Uterus (tissue), 4 donors: ENCODE measurements around the gene NOS1AP. TPM values are rescaled to one million over a fixed set of nuclear protein-coding genes. Genes with fewer than 3 reads are reported as not detected.
"Not testable (repeated sequence)": the region's sequence is repeated elsewhere in the genome, so short reads cannot be mapped to it uniquely, and the experiment has no call there.

Experiments
- DNase-seq, 2 donors: peaks; one replicate each; pipeline ENCODE4 v3.0.0-alpha.2; 2019 to 2020
- H3K27ac ChIP-seq, 2 donors: fragments of 200-600 bp; sonication (generic); 1 replicate in 1 of 2; 2 replicates in 1 of 2; pipeline ENCODE4 v1.5.1; 2016 to 2018
- H3K27me3 ChIP-seq, 2 donors: fragments of 200-600 bp; sonication (generic); one replicate each; pipeline ENCODE4 v1.5.1; 2018 to 2019; ENCODE audit warnings: control low read depth in 1 of 2
- H3K36me3 ChIP-seq, 2 donors: fragments of 200-600 bp; sonication (generic); one replicate each; pipeline ENCODE4 v1.5.1; 2019; ENCODE audit warnings: control low read depth in 1 of 2
- H3K4me1 ChIP-seq, 2 donors: fragments of 200-600 bp; sonication (generic); one replicate each; pipeline ENCODE4 v1.5.1; 2018 to 2019; ENCODE audit warnings: control low read depth in 1 of 2
- H3K4me3 ChIP-seq, 2 donors: fragments of 200-600 bp; sonication (generic); 1 replicate in 1 of 2; 2 replicates in 1 of 2; pipeline ENCODE4 v1.5.1; 2018 to 2019; ENCODE audit warnings: mild to moderate bottlenecking in 1 of 2
- H3K9me3 ChIP-seq, 2 donors: fragments of 200-600 bp; sonication (generic); one replicate each; pipeline ENCODE4 v1.5.1; 2019; ENCODE audit warnings: control low read depth in 1 of 2
- POLR2A ChIP-seq, 2 donors: fragments of 450-650 bp; IDR thresholded peaks; one replicate each; pipeline ENCODE4 v1.6.1; 2016; ENCODE audit warnings: antibody characterized with exemption in 2 of 2, mild to moderate bottlenecking in 1 of 2, moderate library complexity in 1 of 2
- intact Hi-C: fragments of 100-400 bp; cut with DNase I; formaldehyde crosslinking; loops from one replicate; pipeline ENCODE4 v1.15.1; 2023; ENCODE audit warnings: low total_unique reads
- total RNA-seq, 4 donors: library from RNA; depleted of rRNA in 3 of 4; stranded (reverse); fragments of >200 nt in 3 of 4; gene quantifications; one replicate each; pipeline versions ENCODE4 v1.1.0 to v1.2.4, GENCODE V29; 2014 to 2023
- TF ChIP-seq, protein P1 (sequence below), 4 experiments: fragments of 200-600 bp in 2 of 4; fragments of 450-650 bp in 2 of 4; sonication (generic) in 2 of 4; IDR thresholded peaks; one replicate each; pipeline ENCODE4 v1.5.1; 2016 to 2019; ENCODE audit warnings: antibody characterized with exemption in 4 of 4, mild to moderate bottlenecking in 2 of 4, moderate library complexity in 1 of 4
- donor health status: DM: yes; HTN: yes; CAD: no.

The NOS1AP gene
- total RNA-seq, 4 donors from 2014 or later = under 0.01 to 5.3 (median 1.9) TPM; not detected in 1

DNA sequence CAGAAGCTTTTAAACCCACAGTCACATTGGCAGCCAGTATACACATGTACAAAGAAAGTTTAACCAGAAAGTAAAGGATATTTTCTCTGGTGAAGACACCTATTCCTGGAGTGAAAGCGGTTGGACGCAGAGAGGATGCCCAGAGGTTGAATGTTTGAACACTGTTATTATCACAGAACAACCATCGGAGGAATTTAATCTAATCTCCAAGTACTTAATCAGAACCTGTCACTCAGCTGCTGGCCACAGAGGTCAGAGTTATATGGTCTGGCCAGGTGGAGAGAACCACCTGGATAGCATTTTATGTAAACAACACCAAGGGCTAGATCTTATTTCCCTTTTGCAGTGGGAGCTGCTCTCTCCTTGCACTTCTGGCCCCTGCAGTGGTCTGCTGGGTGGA, 277.8 kb downstream of the NOS1AP start:
- intact Hi-C loops = no loop called here

GRCh38 chr1:162349635-162350330, 280.3 kb downstream of the NOS1AP start:
- no peaks in the 10 kb centered on the region for H3K4me1 ChIP-seq
- no peak for TF ChIP-seq POLR2A (IDR thresholded peaks at IDR 0.05)
- TF ChIP-seq, protein P1, sequence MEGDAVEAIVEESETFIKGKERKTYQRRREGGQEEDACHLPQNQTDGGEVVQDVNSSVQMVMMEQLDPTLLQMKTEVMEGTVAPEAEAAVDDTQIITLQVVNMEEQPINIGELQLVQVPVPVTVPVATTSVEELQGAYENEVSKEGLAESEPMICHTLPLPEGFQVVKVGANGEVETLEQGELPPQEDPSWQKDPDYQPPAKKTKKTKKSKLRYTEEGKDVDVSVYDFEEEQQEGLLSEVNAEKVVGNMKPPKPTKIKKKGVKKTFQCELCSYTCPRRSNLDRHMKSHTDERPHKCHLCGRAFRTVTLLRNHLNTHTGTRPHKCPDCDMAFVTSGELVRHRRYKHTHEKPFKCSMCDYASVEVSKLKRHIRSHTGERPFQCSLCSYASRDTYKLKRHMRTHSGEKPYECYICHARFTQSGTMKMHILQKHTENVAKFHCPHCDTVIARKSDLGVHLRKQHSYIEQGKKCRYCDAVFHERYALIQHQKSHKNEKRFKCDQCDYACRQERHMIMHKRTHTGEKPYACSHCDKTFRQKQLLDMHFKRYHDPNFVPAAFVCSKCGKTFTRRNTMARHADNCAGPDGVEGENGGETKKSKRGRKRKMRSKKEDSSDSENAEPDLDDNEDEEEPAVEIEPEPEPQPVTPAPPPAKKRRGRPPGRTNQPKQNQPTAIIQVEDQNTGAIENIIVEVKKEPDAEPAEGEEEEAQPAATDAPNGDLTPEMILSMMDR (IDR thresholded peaks at IDR 0.05) = no peak
- H3K27ac ChIP-seq = no peak overlapping the region
- H3K36me3 ChIP-seq = no peaks in the 10 kb centered on the region
- no peaks in the 10 kb centered on the region for H3K27me3 ChIP-seq
- H3K4me3 ChIP-seq = no peak overlapping the region
- no peaks in the 10 kb centered on the region for H3K9me3 ChIP-seq
- intact Hi-C loops = no loop called here
- no peak for DNase-seq

More for the DNA sequence above, 277.8 kb downstream of the NOS1AP start:
- no peak for TF ChIP-seq POLR2A (IDR thresholded peaks at IDR 0.05)
- TF ChIP-seq, protein P1 (IDR thresholded peaks at IDR 0.05) = no peak
- Histone ChIP-seq H3K4me3 (no peak overlapping the region), H3K27ac (no peak overlapping the region), H3K27me3 (no peaks in the 10 kb centered on the region), H3K4me1 (no peaks in the 10 kb centered on the region), H3K9me3 (no peaks in the 10 kb centered on the region), H3K36me3 (no peaks in the 10 kb centered on the region)
- DNase-seq = no peak

DNA sequence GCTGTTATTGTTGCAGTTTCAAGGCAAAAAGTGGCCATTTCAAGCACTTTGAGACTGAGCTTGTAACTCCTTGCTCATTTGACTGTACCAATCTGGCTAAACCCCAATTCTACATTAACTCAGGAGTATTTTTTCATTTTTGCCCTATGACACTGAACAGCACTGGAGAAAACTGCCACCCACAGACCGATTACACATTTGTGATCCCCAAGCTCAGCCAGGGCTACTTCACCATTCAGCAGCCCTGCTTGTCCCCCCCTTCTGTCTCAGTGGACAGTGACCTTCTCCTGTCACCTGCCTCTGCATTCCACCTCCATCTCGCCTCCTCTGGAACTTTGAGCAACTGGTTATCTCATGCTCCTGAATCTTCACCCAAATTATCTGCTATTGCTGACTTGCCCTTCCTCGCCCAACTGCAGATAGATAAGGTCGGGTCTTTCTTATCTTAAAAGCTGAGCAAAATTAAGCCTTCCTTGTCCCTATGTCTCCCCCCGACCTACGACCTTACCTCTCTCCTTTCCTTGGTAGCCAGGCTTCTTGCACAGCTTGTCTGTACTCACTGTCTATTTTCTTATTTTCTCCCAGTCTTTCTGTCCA, 281.9 kb downstream of the NOS1AP start:
- no peaks in the 10 kb centered on the region for H3K36me3 ChIP-seq
- no peak for DNase-seq
- no peak overlapping the region for H3K27ac ChIP-seq
- intact Hi-C loops = no loop called here
- H3K9me3 ChIP-seq = no peaks in the 10 kb centered on the region
- TF ChIP-seq POLR2A (IDR thresholded peaks at IDR 0.05) = no peak
- TF ChIP-seq, protein P1 (IDR thresholded peaks at IDR 0.05) = no peak
- H3K4me1 ChIP-seq = no peaks in the 10 kb centered on the region
- no peaks in the 10 kb centered on the region for H3K27me3 ChIP-seq
- H3K4me3 ChIP-seq = no peak overlapping the region

DNA sequence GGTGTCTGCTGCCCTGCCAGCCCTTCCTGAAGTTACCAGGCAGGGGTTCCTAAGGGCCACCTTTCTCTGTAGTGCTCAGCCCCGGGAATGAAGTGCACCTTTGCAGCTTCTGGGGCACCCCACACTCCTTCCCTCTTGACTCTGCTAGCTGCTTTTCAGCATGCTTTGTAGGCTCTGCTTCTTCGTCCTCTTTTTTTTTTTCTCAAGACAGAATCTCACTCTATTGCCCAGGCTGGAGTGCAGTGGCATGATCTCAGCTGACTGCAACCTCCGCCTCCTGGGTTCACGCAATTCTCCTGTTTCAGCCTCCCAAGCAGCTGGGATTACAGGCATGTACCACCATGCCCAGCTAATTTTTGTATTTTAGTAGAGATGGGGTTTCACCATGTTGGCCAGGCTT, 282.4 kb downstream of the NOS1AP start:
- H3K27me3 ChIP-seq, H3K4me3 ChIP-seq, H3K4me1 ChIP-seq, intact Hi-C loops, H3K36me3 ChIP-seq, DNase-seq, H3K27ac ChIP-seq, H3K9me3 ChIP-seq: not testable (repeated sequence)

GRCh38 chr1:162353078-162353477, 283.6 kb downstream of the NOS1AP start:
- H3K36me3 ChIP-seq = no peaks in the 10 kb centered on the region
- intact Hi-C loops = no loop called here
- no peak for DNase-seq
- no peak overlapping the region for H3K27ac ChIP-seq
- no peak for TF ChIP-seq POLR2A (IDR thresholded peaks at IDR 0.05)
- TF ChIP-seq, protein P1 (IDR thresholded peaks at IDR 0.05) = no peak
- no peaks in the 10 kb centered on the region for H3K4me1 ChIP-seq
- H3K27me3 ChIP-seq = no peaks in the 10 kb centered on the region
- no peaks in the 10 kb centered on the region for H3K9me3 ChIP-seq
- H3K4me3 ChIP-seq = no peak overlapping the region
